ENCODE results near the gene LPCAT1. TPM values are rescaled to one million over a fixed set of nuclear protein-coding genes. Genes with fewer than 3 reads are reported as not detected.

LPCAT1 gene
- total RNA-seq, 2 donors from 2014 or later = 78.5 to 124 TPM

GRCh38 chr5:1542781-1543180 is 19.0 kb upstream of the LPCAT1 start:
- Histone ChIP-seq H3K4me1 (ENCODE audit: control insufficient read depth, insufficient read depth, low read length) (no peaks in the 10 kb centered on the region), H3K27me3 (ENCODE audit: control insufficient read depth, insufficient read depth, low read length, poor library complexity, severe bottlenecking) (no peaks in the 10 kb centered on the region), H3K36me3 (ENCODE audit: control insufficient read depth, insufficient read depth, low read length) (no peaks in the 10 kb centered on the region), H3K9ac (ENCODE audit: extremely low read depth, low read length, poor library complexity, severe bottlenecking) (no peak overlapping the region), H3K9me3 (ENCODE audit: control insufficient read depth, low read length) (peaks cover 6% of the 10 kb centered on the region), H3K27ac (ENCODE audit: low read depth, low read length) (no peak overlapping the region), H3K4me3 (ENCODE audit: low read length) (no peak overlapping the region)
- H3K27me3 Mint-ChIP-seq (ENCODE audit: insufficient read depth) = peaks cover 3% of the 10 kb centered on the region
- TF ChIP-seq, protein P1, sequence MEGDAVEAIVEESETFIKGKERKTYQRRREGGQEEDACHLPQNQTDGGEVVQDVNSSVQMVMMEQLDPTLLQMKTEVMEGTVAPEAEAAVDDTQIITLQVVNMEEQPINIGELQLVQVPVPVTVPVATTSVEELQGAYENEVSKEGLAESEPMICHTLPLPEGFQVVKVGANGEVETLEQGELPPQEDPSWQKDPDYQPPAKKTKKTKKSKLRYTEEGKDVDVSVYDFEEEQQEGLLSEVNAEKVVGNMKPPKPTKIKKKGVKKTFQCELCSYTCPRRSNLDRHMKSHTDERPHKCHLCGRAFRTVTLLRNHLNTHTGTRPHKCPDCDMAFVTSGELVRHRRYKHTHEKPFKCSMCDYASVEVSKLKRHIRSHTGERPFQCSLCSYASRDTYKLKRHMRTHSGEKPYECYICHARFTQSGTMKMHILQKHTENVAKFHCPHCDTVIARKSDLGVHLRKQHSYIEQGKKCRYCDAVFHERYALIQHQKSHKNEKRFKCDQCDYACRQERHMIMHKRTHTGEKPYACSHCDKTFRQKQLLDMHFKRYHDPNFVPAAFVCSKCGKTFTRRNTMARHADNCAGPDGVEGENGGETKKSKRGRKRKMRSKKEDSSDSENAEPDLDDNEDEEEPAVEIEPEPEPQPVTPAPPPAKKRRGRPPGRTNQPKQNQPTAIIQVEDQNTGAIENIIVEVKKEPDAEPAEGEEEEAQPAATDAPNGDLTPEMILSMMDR (conservative IDR thresholded peaks at IDR 0.05) = no peak
- no peak overlapping the region for H3K27ac Mint-ChIP-seq
- H3K9me3 Mint-ChIP-seq = no peaks in the 10 kb centered on the region
- no peak overlapping the region for H3K4me3 Mint-ChIP-seq
- no peaks in the 10 kb centered on the region for H3K4me1 Mint-ChIP-seq
- peak; percentile 15 for DNase-seq
- H3K36me3 Mint-ChIP-seq (ENCODE audit: low read depth) = no peaks in the 10 kb centered on the region
- WGBS, 2 experiments (ENCODE audit: insufficient coverage in 1 of 2, insufficient read length in 1 of 2) = 72 to 77% methylated on average over 2 to 3 of the region's 3 CpGs

DNA sequence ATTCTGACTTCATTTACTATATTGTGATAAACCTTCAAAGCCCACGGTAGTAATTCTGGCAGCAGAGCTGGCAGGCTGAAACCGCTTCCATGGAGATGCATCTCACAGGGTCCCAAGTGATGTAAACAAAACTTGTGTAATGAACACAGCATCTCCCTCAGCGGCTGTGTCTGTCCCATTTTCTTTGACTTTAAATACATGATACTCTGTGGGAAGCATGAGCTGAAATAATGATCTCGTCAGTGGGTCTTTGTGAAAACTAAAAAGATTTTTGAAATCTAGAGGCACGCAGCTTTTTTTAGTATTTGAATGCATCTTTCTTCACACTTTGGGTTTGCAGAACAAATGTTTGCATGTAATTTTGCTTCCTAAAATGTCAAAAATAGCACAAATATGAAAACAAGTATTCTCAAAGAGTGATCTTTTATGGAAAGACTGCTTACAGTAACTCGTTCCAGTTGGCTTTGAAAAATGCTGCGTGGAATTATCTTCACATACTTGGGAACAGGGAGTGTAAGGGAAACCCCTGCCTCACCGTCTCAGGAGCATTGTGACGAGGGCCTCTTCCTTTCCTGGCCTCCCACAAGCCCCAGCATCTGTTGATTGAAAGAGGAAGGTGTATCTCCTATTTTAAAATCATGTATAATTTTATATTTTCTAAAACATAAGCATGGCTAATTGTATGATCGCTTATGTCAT is 18.1 kb upstream of the LPCAT1 start:
- Mint-ChIP-seq H3K27me3 (ENCODE audit: insufficient read depth) (peaks cover 3% of the 10 kb centered on the region), H3K4me3 (no peak overlapping the region), H3K4me1 (no peaks in the 10 kb centered on the region), H3K9me3 (no peaks in the 10 kb centered on the region), H3K36me3 (ENCODE audit: low read depth) (no peaks in the 10 kb centered on the region), H3K27ac (no peak overlapping the region)
- H3K4me1 ChIP-seq (ENCODE audit: control insufficient read depth, insufficient read depth, low read length) = no peaks in the 10 kb centered on the region
- H3K27ac ChIP-seq (ENCODE audit: low read depth, low read length) = no peak overlapping the region
- WGBS, 2 experiments (ENCODE audit: insufficient coverage in 1 of 2, insufficient read length in 1 of 2) = 85 to 97% methylated on average over 7 to 10 of the region's 10 CpGs
- peaks cover 6% of the 10 kb centered on the region for H3K9me3 ChIP-seq (ENCODE audit: control insufficient read depth, low read length)
- no peak overlapping the region for H3K4me3 ChIP-seq (ENCODE audit: low read length)
- peak; percentile 18 for DNase-seq
- TF ChIP-seq, protein P1 (conservative IDR thresholded peaks at IDR 0.05) = no peak
- H3K9ac ChIP-seq (ENCODE audit: extremely low read depth, low read length, poor library complexity, severe bottlenecking) = no peak overlapping the region
- no peaks in the 10 kb centered on the region for H3K27me3 ChIP-seq (ENCODE audit: control insufficient read depth, insufficient read depth, low read length, poor library complexity, severe bottlenecking)
- H3K36me3 ChIP-seq (ENCODE audit: control insufficient read depth, insufficient read depth, low read length) = no peaks in the 10 kb centered on the region

DNA sequence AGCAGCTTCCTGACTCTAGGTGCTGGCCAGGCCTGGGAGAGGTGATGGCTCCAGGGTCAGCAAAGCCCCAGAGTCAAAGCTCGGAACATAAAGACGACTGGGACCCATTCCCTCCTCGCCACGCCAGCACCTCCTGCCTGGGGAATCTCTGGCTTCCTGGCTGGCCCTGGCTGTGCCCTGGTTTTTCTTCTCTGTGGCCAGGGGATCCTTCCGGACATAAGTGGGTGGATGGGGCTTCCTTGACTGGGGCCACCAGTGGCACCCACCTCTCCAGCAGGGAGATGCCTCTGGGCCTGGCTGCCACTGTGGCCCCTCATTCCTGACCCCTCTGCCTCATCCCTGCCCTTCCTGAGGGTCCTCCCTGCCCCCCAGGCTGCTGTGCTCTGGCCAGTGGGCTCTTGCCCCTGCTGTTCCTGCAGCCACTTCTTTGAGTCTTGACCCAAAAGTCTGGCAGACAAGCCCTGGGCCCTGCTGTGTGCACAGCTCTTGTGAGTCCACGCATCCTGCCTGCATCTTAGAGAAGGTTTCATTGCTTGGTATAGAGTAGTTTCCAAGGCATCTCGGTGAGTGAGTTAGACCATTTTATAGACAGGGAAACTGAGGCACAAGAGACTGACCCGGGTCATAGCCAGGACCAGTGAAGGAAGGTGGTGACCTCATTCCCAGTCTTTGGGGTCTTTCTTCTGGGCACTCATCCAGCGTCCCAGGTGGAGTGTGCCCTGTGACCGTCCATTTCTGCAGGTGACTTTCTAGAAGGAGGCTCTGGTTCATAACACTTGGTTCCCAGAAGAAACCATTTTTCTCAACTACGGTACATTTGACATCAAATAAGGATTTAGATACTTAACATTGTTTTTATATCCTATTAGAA is 17.3 kb upstream of the LPCAT1 start:
- WGBS, 2 experiments (ENCODE audit: insufficient coverage in 1 of 2, insufficient read length in 1 of 2) = 90 to 95% methylated on average over 8 to 11 of the region's 11 CpGs
- TF ChIP-seq, protein P1 (conservative IDR thresholded peaks at IDR 0.05) = no peak
- Histone ChIP-seq H3K27me3 (ENCODE audit: control insufficient read depth, insufficient read depth, low read length, poor library complexity, severe bottlenecking) (no peaks in the 10 kb centered on the region), H3K4me3 (ENCODE audit: low read length) (no peak overlapping the region), H3K36me3 (ENCODE audit: control insufficient read depth, insufficient read depth, low read length) (no peaks in the 10 kb centered on the region), H3K4me1 (ENCODE audit: control insufficient read depth, insufficient read depth, low read length) (no peaks in the 10 kb centered on the region), H3K9ac (ENCODE audit: extremely low read depth, low read length, poor library complexity, severe bottlenecking) (no peak overlapping the region), H3K9me3 (ENCODE audit: control insufficient read depth, low read length) (peaks cover 6% of the 10 kb centered on the region), H3K27ac (ENCODE audit: low read depth, low read length) (no peak overlapping the region)
- Mint-ChIP-seq H3K9me3 (no peaks in the 10 kb centered on the region), H3K36me3 (ENCODE audit: low read depth) (no peaks in the 10 kb centered on the region), H3K4me1 (no peaks in the 10 kb centered on the region), H3K27me3 (ENCODE audit: insufficient read depth) (peaks cover 3% of the 10 kb centered on the region), H3K4me3 (no peak overlapping the region), H3K27ac (no peak overlapping the region)
- DNase-seq = peak; percentile 34

All from endodermal cell (in vitro differentiated cells).